ENCODE data around the gene KRTAP12-3.

DNA sequence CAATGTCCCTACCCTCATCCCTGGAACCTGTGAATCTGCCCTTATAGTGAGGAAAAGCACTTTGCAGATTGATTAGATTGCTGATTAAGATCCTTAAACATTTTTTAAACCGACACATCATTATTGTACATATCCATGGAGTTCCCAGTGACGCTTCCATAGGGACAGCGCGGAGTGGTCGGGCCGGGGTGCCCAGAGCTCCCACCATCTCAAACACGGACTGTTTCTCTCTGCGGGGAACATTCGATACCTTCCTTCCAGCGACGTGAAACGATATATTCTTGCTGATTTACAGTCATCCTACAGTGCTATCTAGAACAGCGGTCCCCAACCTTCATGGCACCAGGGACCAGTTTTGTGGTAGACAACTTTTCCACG lies 43.3 kb downstream of the KRTAP12-3 start:
- TF ChIP-seq, protein P1, sequence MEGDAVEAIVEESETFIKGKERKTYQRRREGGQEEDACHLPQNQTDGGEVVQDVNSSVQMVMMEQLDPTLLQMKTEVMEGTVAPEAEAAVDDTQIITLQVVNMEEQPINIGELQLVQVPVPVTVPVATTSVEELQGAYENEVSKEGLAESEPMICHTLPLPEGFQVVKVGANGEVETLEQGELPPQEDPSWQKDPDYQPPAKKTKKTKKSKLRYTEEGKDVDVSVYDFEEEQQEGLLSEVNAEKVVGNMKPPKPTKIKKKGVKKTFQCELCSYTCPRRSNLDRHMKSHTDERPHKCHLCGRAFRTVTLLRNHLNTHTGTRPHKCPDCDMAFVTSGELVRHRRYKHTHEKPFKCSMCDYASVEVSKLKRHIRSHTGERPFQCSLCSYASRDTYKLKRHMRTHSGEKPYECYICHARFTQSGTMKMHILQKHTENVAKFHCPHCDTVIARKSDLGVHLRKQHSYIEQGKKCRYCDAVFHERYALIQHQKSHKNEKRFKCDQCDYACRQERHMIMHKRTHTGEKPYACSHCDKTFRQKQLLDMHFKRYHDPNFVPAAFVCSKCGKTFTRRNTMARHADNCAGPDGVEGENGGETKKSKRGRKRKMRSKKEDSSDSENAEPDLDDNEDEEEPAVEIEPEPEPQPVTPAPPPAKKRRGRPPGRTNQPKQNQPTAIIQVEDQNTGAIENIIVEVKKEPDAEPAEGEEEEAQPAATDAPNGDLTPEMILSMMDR (IDR thresholded peaks at IDR 0.05; ENCODE audit: poor library complexity, severe bottlenecking) = no peak
- TF ChIP-seq MXI1 (conservative IDR thresholded peaks at IDR 0.05; ENCODE audit: poor library complexity, severe bottlenecking) = no peak
- no peak for TF ChIP-seq EP300 (conservative IDR thresholded peaks at IDR 0.05; ENCODE audit: poor library complexity, severe bottlenecking)
- TF ChIP-seq RAD21 (conservative IDR thresholded peaks at IDR 0.05) = no peak
- no peak for TF ChIP-seq EZH2 (IDR thresholded peaks at IDR 0.05; ENCODE audit: borderline replicate concordance, insufficient read depth, low read length, poor library complexity, severe bottlenecking)
- TF ChIP-seq REST (IDR thresholded peaks at IDR 0.05; ENCODE audit: borderline replicate concordance) = no peak

All from neural cell (in vitro differentiated cells).